PC-3 (cell line): Measurements from ENCODE around the gene RBBP8.

ENCODE experiments used
- EZH2 ChIP-seq: fragments of 300-600 bp; sonication (generic); IDR thresholded peaks from one replicate; pipeline ENCODE4 v1.6.1; 2017; ENCODE audit warnings: antibody characterized with exemption, mild to moderate bottlenecking, low read length; ENCODE audit not compliant: unreplicated experiment
- EZH2phosphoT487 ChIP-seq: fragments of 300-600 bp; sonication (generic); IDR thresholded peaks from 2 replicates; pipeline ENCODE4 v1.6.1; 2018; ENCODE audit warnings: mild to moderate bottlenecking, antibody characterized with exemption, low read length, borderline replicate concordance
- TF ChIP-seq, protein P1 (sequence below): fragments of 300-600 bp; sonication (generic); conservative IDR thresholded peaks from 2 replicates; pipeline ENCODE4 v1.5.1; 2017; ENCODE audit warnings: antibody characterized with exemption, low read depth, mild to moderate bottlenecking, low read length

DNA sequence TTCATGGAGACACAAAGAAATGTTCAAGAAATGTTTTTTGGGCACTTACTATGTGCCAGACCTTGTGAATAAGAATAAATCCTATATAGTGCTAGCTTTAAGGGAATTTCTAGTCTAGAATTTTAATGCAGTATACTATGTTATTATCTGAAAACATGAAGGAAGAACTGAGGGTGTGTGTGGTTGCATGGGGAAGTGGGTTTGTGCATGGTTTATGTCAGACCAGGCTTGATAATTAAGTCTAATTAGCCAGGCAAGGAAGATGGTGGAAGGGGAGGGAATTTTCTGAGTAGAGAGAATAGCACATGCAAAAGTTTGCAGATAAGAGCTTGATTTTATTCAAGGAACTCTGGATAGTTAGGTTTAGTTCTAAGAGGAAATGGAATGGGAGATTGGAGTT lies 6.5 kb downstream of the RBBP8 start:
- TF ChIP-seq, protein P1, sequence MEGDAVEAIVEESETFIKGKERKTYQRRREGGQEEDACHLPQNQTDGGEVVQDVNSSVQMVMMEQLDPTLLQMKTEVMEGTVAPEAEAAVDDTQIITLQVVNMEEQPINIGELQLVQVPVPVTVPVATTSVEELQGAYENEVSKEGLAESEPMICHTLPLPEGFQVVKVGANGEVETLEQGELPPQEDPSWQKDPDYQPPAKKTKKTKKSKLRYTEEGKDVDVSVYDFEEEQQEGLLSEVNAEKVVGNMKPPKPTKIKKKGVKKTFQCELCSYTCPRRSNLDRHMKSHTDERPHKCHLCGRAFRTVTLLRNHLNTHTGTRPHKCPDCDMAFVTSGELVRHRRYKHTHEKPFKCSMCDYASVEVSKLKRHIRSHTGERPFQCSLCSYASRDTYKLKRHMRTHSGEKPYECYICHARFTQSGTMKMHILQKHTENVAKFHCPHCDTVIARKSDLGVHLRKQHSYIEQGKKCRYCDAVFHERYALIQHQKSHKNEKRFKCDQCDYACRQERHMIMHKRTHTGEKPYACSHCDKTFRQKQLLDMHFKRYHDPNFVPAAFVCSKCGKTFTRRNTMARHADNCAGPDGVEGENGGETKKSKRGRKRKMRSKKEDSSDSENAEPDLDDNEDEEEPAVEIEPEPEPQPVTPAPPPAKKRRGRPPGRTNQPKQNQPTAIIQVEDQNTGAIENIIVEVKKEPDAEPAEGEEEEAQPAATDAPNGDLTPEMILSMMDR, result no peak
- TF ChIP-seq EZH2phosphoT487, result no peak
- TF ChIP-seq EZH2, result no peak
